ENCODE data around the gene CISTR. TPM values are rescaled to one million over a fixed set of nuclear protein-coding genes. Genes with fewer than 3 reads are reported as not detected.
"Not testable (repeated sequence)": the region's sequence is repeated elsewhere in the genome, so short reads cannot be mapped to it uniquely, and the experiment has no call there.

The CISTR gene
- total RNA-seq, 1 experiment from 2014 or later = not detected

DNA sequence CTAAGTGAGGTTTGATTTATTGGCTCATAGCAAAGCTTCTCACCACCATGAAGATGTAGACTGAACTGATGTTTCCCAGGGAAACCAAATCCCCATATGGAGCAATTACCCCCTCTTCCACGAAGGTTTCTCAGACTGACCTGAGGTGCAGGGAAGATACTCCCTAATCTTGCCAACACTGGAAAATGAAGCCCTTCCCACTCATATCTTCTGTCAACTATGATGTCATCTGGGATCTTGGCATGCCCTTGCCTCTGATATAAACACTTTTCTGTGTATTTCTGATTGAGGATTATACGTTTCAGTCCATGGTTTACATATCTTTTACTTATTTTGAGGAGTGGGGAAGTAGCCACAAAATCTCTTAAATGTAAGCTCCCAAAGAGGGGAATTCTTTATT is 14.1 kb upstream of the CISTR start:
- no peak for DNase-seq (ENCODE audit: extremely low read depth, low read depth)

DNA sequence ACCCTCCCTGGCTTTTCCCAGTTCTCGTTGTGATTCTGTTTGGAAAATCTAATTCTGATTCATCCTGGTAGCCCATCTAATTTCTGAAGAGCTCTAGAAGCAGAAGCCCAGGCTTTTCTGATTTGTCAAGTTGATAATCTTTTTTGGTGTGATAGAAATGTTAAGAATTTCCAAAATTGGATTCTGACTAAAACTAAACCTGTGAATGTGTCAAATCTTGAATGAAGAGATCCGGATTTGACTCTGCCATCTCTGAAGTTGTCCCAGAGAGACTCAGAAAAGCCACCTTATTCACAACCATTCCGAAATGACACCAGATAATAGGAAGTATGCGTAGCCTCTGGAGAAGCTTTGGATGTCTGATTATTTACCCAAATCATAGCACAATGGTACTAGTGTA is 12.8 kb upstream of the CISTR start:
- DNase-seq (ENCODE audit: extremely low read depth, low read depth) = no peak

DNA sequence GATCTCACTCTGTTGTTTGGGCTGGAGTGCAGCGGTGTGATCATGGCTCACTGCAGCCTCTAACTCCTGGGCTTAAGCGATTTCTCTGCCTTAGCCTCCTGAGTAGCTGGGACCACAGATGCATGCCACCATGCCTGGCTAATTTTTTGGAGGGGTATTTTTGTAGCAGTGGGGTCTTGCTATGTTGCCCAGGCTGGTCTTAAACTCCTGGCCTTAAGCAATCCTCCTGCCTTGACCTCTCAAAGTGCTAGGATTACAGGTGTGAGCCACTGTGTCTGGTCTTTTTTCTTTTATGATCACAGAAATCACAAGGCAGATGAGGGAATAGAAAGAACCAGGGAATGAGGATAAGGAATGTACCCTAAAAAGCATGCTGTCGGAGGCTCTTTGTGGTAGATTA is 11.0 kb upstream of the CISTR start:
- DNase-seq (ENCODE audit: extremely low read depth, low read depth) = not testable (repeated sequence)

DNA sequence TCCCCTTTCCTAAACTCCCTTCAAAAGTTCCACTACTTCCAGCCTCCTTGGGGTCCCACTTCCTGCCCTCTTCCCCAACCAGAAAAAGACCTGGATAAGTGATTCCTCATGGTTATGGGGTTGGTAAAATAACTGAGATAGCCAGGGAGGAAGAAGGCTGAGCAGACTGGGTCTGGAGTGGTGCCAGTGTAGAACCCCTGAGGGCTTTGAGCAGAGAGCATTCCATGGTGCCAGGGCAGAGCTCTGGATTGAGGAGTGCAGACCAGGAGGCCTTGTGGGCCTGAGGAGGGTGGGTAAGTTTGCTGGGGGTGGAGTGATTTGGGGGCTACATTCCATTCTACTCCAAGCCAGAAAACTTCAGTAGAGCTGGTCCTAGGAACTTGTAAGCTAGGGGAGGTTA is 9.5 kb upstream of the CISTR start:
- DNase-seq (ENCODE audit: extremely low read depth, low read depth) = no peak

DNA sequence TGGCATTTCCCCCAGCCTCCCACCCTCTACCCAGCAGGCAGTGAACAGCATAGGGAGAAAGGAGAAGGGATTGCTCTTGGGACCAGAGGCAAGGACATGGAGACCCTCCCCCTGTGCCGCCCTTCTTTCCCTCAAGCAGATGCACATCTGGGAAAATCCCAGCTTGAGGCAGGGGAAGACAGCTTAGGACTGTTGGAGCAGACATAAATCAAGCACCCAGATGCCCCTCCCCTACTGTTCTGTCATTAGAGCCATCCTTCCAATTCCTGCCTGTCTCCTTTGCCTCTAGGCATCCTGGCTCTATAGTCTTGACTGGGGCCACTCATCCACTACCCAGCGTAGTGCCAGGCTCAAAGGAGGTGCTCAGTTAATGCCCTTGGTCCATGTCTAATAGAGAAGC is 7.5 kb upstream of the CISTR start:
- no peak for DNase-seq (ENCODE audit: extremely low read depth, low read depth)

DNA sequence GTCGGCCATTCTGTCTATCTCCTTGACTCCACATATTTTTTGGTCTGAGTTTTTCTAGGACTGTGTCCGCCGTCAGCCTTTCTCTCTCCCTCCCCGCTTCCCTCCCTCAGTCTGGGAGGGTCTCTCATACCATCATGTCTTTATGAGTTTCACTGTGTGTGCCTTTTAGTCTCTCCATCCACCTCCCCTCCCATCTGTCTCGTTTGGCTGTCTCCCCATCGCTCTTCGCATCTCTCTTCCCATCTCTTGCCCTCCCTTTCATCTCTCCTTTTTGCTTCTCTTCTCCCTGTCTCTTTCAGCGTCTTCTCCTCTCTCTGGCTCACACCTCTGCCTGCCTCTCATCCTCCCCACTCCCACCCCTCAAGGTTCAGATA is 6.9 kb upstream of the CISTR start:
- no peak for DNase-seq (ENCODE audit: extremely low read depth, low read depth)

DNA sequence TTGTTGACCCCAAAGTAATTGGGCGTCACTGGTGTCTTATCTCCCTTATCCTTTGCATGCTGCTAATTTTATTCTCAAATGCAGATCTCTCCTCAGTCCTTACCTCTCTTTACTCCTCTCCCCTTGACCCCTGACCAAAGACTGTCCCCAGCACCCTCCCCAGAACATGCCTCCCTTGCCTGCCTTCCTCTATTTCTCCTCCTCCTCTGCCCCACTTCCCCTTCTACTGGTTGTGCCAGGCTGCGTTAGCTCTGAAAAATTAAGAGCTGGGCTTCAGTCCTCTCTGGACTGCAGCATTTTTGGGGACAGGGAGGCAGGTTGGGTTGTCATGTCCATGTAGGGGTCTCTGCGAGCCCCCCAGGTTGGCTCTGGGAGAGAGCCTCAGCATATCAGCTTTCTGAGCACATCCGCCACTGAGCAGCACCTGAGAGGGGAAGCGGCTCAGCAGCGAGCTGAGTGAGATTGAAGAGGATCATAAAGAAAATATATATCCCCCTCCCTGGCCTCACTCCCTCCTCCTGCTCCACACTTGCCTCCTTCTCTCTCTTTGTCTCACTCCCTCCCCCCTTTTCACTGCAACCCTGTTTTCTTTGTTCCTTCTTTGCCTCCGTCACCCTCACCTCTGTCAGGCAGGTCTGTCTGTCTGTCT is 6.4 kb upstream of the CISTR start:
- DNase-seq (ENCODE audit: extremely low read depth, low read depth) = no peak

DNA sequence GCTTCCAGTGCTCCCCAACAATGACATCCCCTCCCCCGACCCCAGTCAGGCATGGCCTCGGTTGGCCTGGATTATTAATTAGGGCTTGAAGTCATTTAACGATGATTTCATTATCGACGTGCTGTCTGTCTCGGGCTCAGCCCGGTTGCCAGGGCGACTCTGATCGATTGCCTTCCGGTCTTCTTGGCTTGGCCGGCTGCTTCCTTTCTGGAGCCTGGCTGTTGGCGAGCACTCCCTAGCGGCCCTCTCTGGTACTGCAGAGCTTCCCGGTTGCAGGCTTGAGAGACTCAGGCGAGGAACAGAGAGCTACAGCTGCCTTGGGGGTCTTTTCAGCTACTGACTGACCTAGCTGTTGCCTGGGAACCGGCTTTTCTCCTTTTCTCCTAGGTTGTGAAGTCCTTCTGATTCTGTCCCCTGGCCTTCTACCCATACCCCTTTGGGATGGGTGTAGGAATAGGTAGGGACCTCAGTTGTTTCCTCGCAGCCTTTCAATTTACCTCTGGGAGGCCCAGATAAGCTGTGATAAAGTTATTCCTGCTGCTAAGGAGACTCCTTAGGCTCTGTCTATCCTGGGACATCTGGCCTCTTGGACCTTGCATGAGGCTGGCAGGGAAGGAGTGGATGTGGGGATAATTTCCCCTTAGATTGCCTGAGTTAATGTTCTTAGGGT is 5.5 kb upstream of the CISTR start:
- DNase-seq (ENCODE audit: extremely low read depth, low read depth) = peak; percentile 57

DNA sequence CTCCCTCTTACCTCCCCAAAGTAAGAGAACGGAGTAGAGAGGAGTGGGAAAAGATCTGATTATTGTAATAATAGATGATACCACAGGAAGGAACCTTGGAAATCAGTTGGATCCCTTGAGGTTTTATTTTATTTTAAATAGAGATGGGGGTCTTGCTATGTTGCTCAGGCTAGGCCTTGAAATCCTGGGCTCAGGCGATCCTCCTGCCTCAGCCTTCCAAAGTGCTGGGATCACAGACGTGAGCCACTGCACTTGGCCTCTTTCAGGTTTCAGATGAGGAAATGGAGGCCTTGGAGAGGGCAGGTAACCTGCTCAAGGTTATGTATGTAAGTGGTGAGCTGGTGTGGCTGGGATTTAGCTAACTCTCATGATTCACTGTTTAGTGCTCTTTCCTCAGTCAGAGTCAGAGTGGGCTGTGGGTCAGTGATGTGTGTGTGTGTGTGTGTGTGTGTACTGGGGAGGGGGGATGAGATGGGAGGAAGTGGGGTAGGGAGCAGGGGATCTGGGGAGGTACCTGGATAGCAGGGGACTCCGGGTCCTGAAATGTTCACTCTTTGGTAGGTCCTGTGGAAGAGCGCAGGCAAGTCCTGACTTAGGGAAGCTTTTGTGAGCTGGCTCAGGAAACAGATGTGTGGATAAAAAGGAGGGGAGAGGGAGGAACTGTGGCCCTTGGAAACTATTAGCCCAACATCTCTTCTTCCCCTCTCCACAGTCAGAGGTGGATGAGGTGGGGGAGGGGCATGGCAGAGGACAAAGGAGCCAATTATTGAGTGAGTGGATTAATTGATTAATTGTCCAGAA is 4.7 kb upstream of the CISTR start:
- no peak for DNase-seq (ENCODE audit: extremely low read depth, low read depth)

DNA sequence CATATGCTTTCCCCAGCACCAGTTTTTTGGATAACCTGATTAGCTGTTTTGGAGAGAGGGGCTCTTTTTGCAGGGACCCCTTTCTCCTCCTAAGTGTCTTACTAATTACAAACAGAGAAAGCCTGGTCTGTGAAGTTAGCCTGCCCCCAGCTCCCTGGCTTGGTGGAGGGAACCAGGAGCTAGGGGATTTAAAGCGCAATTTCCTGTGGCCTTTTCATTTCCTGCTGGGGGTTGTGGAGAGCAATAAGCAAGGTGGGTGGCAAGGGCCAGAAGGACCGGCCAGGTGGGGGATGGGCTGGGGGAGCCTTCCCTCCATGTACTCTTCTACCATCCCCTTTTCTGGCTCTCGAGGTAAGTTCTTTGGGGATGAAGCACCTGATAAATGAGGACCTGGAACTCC is 4.1 kb upstream of the CISTR start:
- DNase-seq (ENCODE audit: extremely low read depth, low read depth) = no peak

DNA sequence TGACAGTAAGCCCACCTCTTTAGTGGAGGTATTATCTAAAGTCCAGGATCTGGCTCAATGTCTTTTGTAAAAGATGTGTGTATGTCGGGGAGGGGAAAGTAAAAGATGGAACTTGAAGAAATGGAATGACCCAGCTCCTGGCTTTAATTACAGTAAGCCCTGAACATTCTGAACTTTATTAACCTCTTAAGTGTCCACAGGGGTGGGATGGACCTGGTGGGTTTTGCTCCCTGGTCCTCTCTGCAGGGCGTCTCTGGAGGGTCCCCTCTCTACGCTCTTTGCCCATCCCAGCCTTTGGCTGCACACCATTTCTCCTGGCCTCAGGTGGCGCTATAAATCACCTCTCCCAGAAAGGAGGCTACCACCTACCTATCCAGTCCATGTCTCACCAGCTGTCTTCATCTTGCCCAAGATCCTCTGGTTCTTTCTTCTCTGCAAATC is 3.7 kb upstream of the CISTR start:
- DNase-seq (ENCODE audit: extremely low read depth, low read depth) = no peak

DNA sequence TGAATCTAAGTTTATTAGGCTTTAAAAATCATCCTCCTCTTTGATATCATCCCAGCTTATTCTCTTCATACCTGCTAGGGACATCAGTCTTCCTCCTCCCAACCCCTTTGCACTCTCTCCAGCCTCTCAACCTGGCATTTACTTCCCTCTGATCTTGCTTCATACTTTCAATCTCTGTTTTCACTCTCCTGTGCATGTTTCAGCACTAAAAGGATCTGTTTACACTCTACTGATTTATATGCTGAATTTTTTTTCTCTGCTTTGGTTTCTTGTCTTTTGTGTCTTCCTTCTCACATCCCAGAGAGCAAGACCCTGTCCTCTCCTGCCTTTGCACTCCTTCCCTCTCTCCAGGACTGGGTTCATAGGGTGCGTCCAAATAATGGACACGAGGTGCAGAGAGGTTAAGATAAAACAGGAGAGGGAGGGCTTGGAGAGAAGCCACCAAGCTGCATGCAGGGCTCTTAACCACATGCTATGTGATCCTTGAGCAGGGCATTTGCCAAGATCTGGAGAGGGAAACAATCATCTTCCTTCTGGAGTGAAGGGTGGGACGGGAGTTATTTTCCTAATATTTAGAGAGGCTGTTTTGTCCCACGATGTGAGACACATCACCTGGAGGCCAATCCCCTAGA is 3.0 kb upstream of the CISTR start:
- no peak for DNase-seq (ENCODE audit: extremely low read depth, low read depth)

DNA sequence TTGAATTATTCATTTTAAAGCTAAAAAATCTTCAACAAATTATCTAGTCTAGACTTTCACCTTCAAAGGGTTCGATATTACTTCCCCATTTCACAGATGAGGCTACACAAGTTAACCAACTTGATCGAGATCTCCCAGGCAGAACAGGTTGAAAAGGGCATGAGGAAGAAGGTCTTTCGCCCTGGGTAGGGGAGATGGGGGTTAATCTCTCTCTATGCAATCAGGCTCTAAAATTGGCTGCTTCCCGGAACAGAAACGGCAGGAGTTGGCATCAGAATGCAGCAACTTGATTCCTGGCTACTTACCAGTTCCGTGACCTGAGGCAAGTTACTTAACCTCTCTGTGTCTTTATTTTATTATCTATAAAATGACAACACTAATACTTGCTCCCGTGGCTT is 2.4 kb upstream of the CISTR start:
- DNase-seq (ENCODE audit: extremely low read depth, low read depth) = no peak

DNA sequence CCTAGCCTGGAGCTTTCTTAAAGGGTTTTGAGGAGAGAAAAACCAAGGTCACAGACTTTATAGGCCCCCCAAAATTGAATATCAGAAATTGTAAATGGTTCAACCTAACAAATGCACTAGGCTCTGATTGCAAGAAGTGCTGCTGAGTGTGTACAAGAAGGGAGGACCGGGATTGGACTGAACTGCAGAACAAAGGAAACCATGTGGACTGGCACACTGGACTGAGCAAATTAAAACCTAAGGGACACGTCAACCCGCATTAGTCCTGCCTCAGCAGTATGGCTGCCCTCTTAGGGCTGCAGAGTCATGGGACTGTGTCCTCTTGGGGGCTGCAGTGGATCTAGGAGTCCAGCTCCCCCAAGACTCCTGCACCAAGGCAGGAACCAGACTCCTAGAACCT is 842 bp upstream of the CISTR start:
- no peak for DNase-seq (ENCODE audit: extremely low read depth, low read depth)

DNA sequence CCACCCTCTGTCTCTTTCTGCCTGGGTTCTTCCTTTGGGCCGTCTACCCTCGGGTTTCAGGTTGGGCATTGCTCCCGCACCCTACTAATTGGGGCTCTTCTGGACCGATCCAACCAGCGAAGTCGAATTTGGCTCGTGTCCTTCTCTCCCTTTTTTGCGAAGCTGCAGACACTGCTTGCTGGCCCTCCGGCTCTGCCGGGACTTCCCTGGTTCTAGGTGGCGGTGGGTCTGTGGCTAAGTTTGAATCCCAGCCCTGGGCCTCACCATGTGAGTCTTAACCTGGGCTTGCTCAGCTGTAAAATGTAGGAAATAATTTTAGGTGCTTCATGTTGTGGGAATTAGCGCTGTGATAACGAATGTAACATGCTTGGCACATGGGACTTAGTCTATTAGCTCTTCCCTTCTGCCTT is 418 bp upstream of the CISTR start:
- no peak for DNase-seq (ENCODE audit: extremely low read depth, low read depth)

DNA sequence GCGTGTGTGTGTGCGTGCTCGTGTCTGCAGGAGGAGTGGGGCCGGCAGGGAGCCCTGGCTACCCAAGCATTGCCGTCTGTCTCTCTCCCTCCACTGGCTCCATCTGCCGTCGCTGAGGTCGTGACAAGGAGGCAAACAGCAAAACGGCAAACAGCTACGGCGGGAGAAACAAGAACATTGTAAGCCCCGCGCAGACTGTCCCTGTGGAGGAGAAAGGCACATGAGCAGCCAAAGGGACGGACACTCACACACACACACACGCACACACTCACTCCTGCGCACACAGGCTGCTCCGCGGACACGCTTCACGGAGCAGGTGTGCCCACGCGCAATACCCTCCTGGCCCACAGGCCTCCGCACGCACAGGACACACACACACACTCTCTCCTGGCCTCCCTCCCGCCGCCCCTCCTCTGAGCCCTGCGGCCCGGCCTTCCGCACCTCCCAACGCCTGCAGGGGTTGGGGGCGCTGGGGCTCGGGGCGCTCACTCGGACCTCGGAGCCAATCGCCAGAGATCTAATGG is 905 bp downstream of the CISTR start:
- no peak for DNase-seq (ENCODE audit: extremely low read depth, low read depth)

DNA sequence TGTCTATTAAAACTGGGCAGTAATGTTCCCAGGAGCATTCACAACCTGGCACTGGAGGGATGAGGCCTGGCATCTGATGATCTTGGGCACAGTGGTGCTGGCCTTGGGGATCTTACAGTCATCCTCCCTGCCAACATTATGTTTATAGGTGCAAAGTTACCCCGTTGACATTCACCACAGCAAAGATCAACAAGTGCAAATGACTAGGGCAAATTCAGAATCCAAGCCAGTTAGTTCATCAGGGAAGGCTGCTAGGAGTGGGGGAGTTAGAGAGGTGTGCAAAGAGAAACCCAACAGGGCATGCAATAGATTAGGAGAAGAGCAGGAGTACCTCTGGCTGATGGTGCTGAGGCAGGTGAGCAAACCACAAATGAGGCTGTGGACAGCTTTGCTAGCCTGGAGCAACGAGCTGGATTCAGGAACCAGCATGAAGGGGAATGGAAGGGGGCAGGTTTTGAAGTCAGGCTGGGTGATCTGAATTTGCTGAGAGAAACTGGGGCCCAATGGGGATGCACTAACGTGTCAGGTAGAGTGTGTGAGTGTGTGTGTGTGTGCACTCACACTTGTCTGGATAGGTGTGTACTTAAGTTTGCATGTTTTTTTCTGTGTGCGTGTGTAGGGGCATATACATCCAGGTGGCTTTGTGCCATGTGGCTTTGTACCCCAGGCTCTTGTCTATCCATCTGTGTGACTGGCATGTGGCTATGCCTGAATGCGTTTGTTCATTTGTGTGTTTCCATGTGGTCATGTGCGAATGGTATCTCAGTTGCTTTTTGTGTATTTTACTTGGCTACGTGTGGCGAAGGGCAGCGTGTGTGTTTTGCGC is 1.6 kb downstream of the CISTR start:
- no peak for DNase-seq (ENCODE audit: extremely low read depth, low read depth)

DNA sequence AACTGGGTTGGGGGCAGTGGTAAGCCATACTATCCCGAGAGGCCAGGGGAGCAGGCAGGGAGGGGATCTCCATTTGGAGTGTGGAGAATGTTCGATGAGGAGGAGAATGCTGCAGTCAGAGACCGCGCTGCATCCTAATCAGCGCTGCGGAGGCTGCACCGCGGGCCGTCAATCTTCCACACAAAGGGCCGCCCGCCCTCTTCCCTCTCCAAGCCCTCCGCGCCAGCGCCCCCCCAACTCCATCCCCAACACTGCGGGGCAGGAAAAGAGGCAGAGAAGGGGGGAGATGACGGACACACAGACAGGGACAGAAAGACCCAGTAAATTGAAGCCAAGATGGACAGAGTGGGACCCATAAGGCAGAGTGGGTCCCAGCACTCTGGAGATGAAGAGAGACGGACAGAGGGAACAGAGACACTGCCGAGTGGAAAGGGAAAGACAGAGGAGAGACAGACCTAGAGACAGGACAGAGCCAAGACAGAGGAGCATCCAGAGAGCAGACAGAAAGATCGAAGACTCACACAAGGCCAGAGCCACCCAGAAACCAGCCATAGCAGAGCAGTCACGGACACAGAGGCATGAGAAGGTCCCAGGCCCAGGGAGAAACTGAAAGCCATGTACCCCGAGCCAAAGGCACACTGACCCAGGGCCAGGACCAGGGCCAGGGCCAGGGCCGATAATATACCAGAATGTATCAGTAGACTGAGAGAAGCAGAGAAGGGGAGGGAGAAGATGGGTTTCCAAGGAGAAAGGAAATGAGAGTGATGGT is 3.5 kb downstream of the CISTR start:
- DNase-seq (ENCODE audit: extremely low read depth, low read depth) = no peak

DNA sequence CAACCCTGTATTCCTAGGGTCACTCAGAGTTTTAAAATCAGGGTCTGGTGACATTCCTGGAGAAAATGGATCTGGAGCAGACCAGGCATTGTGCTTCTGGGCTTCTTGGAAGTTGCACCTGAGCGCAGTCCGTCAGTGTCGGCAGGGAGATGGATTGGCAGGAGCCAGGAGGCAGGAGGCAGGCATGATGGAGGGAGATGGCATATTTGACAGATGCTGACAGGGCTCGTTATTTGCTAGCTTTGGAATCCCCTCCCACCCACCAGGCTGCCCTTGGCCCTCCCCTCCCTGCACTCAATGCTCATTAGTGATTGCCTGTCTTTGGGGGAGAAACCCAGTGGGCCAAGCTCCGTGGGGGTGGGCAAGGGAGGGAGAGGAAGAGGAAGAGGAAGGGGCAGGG is 4.7 kb downstream of the CISTR start:
- DNase-seq (ENCODE audit: extremely low read depth, low read depth) = no peak
